Suppressor macrophage treated with lipopolysaccharide for 1 hour (primary cell): ENCODE data around the gene GULP1.
"Not testable (repeated sequence)": the region's sequence is repeated elsewhere in the genome, so short reads cannot be mapped to it uniquely, and the experiment has no call there.

Source experiments
- DNase-seq, 3 donors: peaks; one replicate each; pipeline ENCODE4 v3.0.0-alpha.2; 2020 to 2022

GULP1 gene

DNA sequence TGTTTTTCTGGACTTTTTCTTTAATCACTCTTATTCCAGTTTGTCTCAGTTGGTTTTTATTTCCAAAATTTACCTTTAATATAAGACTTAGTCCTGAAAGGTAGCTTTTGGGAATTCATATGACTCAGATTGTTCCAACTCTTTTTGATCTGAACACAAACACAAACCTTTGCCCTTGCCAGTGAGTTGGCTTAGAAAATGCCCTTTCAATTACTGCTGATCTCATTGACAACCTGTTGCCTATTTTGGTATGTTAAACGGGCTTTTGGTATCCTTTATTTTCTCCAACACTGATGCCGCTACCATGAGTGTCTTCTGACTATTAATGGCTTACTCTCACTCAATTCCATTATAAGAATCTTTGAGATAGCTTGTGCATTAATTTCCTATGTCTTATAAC lies 143.4 kb downstream of the GULP1 start:
- DNase-seq, result no peak

DNA sequence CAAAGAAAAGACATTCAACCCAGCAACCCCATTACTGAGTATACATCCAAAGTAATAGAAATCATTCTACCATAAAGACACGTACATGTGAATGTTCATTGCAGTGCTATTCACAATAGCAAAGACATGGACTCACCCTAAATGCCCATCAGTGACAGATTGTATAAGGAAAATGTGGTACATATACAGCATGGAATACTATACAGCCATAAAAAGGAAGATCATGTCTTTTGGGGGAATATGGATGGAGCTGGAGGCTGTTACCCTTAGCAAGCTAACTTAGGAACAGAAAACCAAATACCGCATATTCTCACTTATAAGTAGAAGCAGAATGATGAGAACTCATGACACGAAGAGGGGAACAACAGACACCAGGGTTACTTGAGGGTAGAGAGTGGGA lies 145.9 kb downstream of the GULP1 start:
- DNase-seq, result no peak

DNA sequence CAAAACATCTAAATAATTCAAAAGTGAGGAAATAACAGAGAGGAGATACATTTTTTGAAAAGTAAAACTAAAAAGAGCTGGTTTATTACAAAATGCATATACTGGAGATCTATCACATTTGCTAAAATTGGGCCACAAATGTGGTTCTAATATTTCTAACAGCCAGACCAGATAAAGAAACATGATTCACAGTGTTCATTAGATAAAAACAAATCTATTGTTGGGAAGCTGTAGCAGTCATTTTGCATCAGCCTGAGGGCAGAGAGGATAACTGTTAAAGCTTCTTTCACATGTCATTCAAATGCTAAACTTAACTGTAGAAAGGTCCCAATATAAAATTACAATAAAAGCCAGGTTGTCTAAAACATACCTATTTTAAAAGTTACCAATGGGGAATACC lies 148.3 kb downstream of the GULP1 start:
- DNase-seq, result no peak

DNA sequence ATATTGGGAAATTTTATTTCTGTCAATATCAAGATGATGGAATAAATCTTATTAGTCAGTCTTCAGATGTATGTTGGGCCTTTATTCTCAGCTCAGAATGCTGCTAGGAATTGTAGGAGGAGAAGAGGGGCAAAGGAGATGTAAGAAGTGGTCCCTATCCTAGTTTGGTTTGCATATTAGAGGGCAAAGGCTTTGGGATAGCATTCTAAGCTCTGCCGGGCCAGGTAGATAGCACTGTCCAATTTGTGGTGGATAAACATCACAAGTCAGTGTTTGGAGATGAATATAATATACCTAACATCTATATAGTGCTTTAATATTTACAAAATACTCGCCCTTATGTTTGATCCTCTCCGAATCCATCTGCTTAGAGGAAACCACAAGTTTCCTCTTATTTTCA lies 149.2 kb downstream of the GULP1 start:
- DNase-seq, result no peak

DNA sequence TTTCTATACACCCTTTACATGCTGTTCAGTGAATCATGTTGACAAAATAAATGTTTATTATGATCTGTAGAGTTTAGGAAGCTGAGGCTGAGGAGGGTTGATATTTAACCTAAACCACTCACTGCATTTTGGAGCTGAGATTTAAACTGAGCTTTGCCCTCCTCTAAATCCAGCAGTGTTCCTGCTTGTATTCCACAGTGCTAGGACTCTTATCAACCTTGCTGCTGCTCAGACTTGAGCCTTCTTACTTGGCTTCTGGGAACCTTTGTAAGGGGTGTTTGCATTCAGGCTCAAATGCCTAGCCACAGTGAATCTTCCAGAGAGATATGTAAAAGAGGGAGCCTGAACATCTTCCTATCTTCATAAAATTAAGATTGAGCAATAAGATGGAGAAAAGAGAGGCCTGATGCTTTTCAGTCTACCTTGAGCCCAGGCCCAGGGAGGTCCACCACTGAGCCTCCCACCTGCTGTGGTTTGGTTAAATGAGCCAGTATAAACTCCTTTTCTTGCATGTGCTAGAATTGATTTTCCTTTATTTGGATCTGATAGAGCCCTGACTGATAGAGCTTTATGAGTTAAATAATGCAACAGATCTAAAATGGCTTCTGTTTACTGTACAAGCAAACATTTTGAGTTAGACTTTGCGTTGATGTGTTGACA lies 149.7 kb downstream of the GULP1 start:
- DNase-seq, result no peak

DNA sequence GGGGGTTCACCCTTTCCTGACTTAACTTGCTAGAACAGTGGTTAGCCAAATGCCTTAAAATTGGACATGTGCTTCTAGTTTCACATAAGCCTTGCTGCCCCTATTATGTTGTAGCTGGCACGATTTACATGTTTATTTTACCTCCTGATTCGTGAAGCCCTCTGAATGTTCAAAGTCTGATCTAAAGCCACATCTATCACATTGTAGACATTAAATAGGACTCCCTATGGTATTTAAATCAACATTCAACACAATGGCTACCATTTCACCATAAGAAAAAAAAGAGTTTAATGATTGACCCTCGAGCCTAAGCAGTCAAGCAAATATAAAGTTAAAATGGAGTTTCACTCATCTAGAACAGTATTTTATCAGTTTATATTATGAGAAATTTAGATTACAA lies 151.5 kb downstream of the GULP1 start:
- no peak for DNase-seq

DNA sequence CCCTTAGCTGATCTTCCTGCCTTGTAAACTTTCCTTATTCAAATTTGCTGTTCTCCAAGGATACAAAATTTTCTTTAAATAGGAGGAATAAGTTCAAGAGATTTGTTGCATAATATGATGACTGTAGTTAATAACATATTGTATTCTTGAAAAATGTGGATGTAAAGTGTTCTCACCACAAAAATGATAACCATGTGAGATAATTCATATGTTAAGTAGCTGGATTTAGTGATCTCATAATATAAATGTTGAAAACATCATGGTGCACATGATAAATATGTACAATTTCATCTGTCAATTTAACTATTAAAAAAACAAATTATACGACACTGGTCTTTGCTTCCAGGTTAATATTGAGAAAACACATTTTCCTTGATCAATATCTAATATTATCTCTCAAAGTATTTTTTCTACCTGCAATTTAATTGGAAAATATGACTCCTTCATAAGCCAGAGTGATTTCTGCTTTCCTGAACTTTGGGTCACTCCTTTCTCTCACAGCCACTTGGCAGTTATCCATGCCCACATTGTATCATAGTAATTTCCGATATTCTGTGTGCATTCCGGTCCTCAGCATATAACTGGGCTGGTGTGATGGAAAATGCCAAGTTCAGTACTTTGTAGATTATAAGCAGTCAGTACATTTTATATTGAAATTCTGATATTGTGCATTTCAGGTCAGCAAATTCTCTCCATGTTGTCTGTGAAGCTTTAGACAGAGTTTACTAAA lies 152.6 kb downstream of the GULP1 start:
- DNase-seq, result no peak

DNA sequence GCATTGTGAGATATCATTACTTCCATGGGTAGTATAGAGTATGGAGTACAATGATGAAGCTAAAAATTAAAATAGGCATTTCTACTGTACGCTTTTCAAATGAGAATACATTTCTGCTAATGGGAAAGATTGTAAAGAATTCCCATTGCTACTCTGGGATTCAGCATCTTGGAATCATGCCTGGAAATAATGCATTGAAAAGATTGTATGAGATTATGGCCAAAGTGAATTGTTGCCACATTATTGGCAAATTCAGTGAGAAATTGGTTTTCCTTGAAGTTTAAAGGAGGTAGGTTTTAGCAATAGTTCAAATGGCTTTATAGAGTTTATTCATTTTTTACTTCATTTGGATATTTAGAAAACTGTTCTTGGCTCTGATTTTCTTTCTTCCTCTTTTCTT lies 157.9 kb downstream of the GULP1 start:
- DNase-seq, result no peak

DNA sequence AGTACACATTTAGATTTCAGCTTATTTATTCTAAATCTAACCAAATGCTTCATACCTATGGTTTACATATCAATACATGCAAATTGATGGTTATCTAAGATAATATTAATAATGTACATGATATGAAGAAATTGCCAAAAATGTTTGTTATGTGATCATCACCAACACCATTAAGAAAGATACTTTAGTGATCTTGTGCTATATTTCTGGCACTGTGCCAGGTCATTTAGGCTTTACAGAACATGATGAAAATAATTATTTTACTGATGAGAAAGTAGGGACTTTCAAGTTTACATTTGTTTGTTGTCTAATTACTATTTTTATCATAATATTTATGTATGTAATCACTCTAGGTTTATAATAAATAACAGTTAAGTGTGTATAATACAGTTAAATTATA lies 158.3 kb downstream of the GULP1 start:
- peak in 1 of 3 donors; percentile 1 for DNase-seq

DNA sequence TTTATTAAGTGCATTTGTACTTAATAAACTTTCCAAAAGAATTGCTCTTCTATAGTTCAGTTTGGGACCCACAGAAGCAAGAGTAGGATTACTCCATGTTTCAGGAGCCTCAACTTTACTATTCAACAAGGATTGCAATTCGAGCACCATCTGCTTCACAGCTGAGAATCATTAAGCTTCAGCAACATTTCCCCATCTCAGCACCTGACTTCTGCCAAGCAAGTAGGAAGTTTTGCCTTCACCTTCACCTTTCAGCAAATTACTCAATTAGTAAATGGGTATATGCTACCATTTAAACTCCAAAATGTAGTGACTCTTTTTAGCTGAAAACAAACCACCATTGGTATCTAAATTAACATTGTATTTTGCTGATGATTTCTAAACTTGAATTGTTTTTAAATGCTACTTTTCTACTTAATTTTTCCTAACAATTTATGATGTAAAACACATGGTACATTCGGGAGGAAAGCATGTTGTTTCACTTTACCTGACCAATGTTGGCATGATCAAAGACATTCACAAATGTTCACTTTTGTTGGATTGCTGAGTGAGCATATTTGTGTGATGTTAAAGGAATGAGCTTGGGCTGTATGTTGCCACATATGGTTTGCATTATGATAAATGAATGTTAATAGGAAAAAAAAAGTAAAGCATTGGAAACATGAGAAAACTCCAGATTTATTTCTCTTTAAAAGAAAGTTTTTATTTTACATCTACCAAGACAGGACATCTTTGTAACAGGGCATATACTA lies 159.2 kb downstream of the GULP1 start:
- no peak for DNase-seq

DNA sequence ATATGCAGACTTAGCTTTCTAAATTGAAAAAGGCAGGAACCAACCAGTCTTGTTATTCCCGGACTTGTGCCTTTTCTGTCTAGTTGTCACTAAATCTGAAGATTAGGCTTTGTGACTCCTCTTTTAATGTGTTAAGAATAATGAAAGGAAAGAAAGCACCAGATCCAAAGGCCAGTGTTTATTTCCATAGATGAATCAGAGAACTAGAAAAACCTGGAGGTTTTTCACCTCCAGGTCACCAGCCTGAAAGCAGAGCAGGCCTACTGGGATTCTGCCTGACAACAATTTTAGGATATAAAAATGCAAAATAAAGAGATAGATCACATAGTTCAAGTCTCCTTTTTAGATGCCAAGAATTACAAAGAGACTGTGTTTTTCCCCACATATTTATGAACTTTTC lies 160.4 kb downstream of the GULP1 start:
- no peak for DNase-seq

DNA sequence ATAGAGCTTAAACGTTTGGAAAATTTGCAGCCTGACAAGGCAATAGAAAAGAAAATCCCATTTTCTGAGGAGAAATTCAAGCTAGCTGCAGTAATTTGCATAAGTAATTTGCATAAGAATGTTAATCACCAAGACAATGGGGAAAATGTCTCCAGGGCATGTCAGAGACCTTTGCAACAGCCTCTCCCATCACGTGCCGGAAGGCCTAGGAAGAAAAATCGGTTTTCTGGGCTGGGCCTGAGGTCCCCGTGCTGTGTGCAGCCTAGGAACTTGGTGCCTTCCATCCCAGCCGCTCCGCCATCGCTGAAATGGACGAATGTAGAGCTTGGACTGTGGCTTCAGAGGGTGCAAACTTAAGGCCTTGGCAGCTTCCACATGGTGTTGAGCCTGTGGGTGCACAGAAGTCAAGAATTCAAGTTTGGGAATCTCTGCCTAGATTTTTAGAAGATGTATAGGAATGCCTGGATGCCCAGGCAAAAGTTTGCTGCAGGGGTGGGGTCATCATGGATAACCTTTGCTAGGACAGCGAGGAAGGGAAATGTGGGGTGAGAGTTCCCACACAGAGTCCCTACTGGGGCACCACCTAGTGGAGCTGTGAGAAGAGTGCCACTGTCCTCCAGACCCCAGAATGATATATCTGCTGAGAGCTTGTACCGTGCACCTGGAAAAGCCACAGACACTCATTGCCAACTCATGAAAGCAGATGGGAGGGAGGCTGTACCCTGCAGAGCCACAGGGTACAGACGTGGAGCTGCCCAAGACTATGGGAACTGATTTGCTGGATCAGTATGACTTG lies 164.6 kb downstream of the GULP1 start:
- DNase-seq, result no peak

DNA sequence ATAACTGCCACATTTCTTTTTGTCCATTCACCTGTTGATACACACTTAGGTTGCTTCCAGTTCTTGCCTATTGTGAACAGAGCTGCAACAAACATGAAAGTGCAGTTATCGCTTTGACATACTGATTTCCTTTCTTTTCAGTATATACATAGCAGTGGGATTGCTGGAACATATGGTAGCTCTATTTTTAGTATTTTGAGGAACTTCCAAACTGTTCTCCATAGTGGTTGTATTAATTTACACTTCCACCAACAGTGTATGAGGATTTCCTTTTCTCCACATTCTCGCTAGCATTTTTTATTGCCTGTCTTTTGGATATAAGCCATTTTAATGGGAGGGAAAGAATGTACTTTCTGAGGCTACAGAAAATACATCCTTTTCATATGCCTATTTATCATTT lies 167.4 kb downstream of the GULP1 start:
- no peak for DNase-seq

DNA sequence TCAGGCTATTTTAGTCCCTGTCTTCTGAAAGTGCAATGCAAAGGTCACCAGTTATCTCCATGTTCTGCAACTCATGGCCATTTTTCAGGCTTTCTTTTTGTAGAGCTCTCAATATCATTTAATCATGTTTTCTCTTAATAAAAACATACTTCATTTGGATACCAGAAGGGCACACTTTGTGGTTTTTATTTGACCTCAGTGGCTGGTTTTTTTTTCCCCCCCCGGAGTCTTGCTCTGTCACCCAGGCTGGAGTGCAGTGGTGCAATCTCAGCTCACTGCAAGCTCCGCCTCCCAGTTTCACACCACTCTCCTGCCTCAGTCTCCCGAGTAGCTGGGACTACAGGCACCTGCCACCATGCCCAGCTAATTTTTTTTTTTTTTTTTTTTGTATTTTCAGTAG lies 174.4 kb downstream of the GULP1 start:
- not testable (repeated sequence) for DNase-seq

DNA sequence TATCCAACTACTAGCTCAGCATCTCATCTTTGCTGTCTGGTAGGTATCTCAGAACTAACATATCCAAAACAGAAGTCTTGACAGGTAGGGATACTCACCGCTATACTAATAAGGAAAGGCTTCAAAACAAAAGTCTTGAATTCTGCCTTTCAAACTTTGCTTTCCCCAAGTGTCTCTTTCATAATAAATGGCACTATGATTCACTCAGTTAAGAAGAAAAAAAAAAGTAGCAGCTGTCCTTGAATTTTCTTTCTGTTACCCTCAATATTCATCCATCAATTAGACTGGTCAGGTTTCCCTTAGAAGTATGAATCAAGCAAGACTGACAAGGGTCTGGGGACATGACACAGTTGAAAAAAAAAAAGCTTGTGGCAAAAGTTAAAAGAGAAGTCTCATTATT lies 175.1 kb downstream of the GULP1 start:
- DNase-seq, result no peak

DNA sequence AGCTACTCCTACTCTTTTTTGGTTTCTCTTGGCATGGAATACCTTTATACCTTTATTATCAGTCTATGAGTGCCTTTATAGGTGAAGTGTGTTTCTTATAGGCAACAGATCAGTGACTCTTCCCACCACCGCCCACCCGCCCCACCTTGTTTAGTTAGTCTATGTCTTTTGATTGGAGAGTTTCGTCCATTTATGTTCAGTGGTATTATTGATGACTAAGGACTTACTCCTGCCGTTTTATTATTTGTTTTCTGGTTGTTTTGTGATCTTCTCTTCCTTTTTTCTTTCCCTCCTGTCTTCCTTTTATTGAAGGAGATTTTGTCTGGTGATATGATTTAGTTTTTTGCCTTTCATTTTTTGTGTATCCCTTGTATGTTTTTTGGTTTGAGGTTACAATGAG lies 179.5 kb downstream of the GULP1 start:
- DNase-seq, result no peak

DNA sequence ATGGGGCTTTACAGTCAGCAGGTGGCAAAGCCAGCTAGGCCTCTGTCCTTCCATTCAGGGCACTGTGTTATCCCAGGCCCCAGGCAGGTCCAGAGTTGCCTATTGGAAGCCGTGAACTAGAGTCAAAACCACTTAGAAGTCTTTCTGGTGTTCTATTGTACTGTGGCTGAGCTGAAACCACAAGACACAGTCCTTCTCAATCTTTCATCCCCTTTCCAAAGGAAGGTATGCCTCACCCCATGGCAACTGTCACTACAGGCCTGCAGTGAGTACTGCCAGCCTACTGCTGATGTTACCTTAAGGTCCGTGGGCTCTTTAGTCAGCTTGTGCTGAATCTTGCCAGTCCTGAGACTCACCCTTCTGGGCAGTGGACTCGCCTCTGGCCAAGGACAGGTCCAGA lies 181.6 kb downstream of the GULP1 start:
- DNase-seq, result no peak

DNA sequence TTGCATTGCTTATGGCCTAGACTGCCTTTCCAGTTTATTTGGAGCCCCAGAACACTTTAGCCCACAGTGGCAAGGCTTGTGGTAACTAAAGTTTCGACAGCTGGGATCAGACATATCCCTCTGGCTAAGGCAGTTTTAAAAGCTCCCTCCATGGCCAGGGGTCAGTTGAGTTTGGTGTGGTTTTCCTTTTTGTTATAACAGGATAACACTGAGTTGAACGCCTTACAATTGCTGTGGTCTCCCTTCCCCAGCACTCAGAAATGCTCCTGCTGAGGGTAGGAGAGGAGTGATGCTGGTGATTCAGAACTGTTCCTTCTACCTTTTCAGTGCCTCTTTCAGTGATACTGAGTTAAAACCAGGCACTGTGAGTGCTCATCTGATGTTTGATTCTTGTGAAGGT lies 182.6 kb downstream of the GULP1 start:
- DNase-seq, result no peak

DNA sequence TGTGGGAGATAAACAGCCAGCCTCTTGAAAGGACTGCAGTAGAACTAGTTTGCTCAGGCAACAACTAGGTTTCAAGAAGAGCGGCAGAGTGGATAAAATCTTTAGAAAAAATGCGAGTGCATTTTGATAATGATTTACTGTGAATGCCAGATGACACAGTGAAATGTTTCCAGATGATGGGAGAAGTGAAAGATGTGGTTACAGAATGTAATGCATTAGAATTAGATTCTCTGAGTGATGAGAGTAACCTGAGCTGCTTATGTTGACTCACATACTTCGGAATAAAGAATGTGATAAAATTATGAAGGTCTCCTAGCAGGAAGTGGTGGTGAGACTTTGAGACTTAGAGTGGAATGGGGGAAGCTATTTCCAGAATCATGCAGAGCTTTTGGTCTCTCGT lies 184.3 kb downstream of the GULP1 start:
- no peak for DNase-seq

DNA sequence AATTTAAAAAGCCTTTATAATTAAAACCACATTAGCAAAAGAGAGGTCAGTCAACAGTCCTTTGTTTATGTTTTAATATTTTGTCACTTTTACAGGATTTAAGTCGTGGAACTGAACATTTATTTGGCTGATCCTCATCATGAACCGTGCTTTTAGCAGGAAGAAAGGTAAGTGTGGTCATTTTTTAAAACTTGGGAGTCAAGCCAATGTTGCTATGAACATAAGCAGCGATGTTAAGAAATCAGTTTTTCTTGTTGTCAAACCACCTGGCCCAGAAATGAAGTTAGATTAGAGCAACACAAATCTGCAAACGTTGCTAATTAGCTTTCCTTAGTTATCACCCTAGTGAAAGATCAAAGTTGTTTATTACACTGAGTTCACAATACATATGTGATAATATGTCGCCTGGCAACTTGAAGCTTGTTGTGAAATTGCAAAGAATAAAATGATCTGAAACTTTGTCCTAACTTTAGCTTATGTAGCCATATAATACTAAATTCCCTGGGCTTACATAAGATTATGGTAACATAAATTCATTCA lies 186.0 kb downstream of the GULP1 start:
- no peak for DNase-seq

DNA sequence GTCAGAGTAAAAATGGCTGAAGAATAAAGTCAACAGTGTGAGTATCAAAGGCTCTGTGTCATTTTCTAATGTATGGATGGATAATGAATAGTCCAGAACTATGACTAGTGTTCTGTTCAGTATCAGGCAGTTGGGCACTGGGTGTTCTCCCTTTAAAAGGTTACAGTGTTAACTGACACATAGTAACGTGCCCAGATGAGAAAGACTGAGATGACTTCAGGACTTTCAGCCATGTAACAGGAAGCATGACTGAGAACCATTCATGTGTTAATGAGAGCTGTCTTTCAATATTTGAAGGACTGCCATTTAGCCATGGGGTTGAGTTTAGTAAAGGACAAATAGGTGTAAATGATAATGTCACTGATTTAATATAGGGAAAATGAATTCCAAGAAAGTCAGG lies 187.1 kb downstream of the GULP1 start:
- no peak for DNase-seq

DNA sequence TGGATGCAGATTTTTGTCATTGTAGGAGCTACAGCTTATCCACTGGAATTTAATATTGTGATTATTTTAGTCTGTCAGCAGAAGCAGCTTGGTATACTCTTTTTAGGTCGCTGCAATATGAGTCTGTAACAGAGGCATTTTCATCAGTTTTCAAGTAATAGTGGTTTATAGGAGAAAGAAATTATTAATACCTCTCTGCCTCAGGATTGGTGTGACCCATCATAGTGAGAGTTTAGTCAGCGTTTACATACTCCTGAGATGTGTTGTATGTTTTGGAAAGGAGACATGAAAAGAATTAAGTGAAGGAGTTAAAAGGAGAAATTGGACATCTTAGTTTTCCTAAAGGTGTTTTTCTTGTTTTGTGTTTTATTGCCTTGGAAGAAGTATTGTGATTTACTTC lies 189.8 kb downstream of the GULP1 start:
- DNase-seq, result no peak

DNA sequence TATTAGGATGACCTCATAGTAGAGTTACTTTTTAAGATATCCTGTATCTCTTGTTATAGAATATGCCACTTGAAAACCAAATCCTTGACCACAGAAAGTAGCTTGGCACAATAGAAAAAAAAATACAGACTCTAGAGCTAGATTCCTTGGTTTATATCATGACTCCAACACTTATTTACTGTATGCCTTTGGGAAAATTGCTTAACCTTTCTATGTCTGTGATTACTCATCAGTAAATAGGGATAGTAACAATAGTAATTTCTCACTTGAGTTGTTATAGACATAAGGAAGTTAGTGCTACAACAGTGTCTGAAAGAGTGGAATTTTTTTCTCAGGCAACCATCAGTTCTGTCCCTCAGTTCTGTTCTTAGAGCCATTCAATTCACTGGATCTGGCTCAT lies 193.8 kb downstream of the GULP1 start:
- no peak for DNase-seq
